Esophagus muscularis mucosa (tissue), 4 donors: Measurements from ENCODE around the gene NREP.

Experiments
- EP300 ChIP-seq: sonication (generic); formaldehyde crosslinking; IDR thresholded peaks from one replicate; pipeline ENCODE4 v1.6.1; 2017; ENCODE audit warnings: antibody characterized with exemption
- POLR2A ChIP-seq: fragments of 450-650 bp; IDR thresholded peaks from one replicate; pipeline ENCODE4 v1.6.1; 2017; ENCODE audit warnings: antibody characterized with exemption, moderate library complexity, mild to moderate bottlenecking, low read depth
- TF ChIP-seq, protein P1 (sequence below), 3 experiments: fragments of 200-600 bp in 2 of 3; fragments of 450-650 bp in 1 of 3; sonication (generic) in 2 of 3; IDR thresholded peaks; one replicate each; pipeline ENCODE4 v1.5.1; 2017 to 2019; ENCODE audit warnings: antibody characterized with exemption in 3 of 3, mild to moderate bottlenecking in 2 of 3, moderate library complexity in 1 of 3

DNA sequence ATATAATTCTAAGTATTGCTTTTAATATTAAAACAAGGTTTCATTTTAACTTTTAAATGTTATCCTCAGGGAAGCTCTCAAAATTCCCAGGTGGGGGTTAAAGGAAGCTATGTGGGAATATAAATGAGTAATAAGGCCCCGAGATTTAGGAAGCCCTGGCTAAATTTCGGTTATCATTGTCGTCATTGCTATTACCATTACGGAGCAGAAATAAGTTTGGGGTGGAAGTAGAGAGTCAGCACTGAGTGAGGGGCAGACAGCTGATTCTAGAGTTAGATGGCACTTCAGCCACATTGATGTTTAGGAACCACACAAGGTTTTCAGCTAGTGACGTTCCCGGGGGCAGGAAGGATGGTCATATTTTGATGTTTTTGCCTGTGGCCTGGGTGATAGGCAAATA lies 74.9 kb downstream of the NREP start:
- TF ChIP-seq, protein P1, sequence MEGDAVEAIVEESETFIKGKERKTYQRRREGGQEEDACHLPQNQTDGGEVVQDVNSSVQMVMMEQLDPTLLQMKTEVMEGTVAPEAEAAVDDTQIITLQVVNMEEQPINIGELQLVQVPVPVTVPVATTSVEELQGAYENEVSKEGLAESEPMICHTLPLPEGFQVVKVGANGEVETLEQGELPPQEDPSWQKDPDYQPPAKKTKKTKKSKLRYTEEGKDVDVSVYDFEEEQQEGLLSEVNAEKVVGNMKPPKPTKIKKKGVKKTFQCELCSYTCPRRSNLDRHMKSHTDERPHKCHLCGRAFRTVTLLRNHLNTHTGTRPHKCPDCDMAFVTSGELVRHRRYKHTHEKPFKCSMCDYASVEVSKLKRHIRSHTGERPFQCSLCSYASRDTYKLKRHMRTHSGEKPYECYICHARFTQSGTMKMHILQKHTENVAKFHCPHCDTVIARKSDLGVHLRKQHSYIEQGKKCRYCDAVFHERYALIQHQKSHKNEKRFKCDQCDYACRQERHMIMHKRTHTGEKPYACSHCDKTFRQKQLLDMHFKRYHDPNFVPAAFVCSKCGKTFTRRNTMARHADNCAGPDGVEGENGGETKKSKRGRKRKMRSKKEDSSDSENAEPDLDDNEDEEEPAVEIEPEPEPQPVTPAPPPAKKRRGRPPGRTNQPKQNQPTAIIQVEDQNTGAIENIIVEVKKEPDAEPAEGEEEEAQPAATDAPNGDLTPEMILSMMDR (IDR thresholded peaks at IDR 0.05): no peak
- TF ChIP-seq POLR2A (no peak), EP300 (no peak)
